Endometrial microvascular endothelial cells (primary cell): Measurements from ENCODE around the gene C12orf57. TPM values are rescaled to one million over a fixed set of nuclear protein-coding genes. Genes with fewer than 3 reads are reported as not detected.

Source experiments
- in situ Hi-C: cut with HindIII; loops from 2 replicates; pipeline ENCODE4 v1.10.0; 2017; ENCODE audit warnings: low sequenced_read_pairs, low pct_unique_long_range_greater_than_20kb; ENCODE audit errors: inconsistent ontology term
- total RNA-seq: library from RNA; depleted of rRNA; stranded (reverse); fragments of >200 nt; gene quantifications from one replicate; pipeline ENCODE4 v1.2.3, GENCODE V29; 2015; ENCODE audit errors: inconsistent ontology term

The C12orf57 gene
- total RNA-seq, 1 donor from 2014 or later = 127 TPM

DNA sequence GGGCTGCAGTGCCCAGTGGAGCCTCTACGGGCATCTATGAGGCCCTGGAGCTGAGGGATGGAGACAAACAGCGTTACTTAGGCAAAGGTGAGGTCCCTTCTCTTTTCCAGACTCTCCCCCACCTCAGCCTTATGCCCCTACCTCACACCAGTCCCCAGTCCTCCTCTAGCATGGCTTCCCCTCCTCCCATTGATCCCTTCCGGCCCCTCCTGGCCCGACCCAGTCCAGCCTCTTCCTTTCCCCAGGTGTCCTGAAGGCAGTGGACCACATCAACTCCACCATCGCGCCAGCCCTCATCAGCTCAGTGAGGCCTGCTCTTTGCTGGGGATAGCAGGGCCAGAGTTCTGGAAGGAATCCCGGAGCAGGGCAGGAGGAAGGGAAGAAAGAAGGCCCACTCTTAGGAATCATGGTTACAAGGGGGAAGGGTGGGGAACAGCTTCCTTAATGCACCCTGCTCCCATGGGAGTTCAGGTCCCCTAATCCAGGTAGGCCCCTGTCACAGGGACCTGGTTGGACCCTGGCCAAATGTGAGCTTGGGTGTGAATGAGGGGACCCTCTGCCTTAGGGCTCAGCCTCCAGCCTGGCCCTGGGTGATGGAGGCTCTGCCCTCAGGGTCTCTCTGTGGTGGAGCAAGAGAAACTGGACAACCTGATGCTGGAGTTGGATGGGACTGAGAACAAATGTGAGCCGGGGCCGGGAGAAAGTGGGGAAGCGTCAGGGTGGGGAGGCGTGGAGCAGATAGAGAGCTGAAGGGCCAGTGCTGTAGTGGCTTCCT, 27.2 kb upstream of the C12orf57 start:
- in situ Hi-C loops = no loop called here

- in situ Hi-C loops = no loop called here
Observed at GRCh38 chr12:6917491-6918231, 26.2 kb upstream of the C12orf57 start.

GRCh38 chr12:6919588-6919987, 24.2 kb upstream of the C12orf57 start:
- in situ Hi-C loops = no loop called here

GRCh38 chr12:6921539-6921938, 22.3 kb upstream of the C12orf57 start:
- in situ Hi-C loops = no loop called here

DNA sequence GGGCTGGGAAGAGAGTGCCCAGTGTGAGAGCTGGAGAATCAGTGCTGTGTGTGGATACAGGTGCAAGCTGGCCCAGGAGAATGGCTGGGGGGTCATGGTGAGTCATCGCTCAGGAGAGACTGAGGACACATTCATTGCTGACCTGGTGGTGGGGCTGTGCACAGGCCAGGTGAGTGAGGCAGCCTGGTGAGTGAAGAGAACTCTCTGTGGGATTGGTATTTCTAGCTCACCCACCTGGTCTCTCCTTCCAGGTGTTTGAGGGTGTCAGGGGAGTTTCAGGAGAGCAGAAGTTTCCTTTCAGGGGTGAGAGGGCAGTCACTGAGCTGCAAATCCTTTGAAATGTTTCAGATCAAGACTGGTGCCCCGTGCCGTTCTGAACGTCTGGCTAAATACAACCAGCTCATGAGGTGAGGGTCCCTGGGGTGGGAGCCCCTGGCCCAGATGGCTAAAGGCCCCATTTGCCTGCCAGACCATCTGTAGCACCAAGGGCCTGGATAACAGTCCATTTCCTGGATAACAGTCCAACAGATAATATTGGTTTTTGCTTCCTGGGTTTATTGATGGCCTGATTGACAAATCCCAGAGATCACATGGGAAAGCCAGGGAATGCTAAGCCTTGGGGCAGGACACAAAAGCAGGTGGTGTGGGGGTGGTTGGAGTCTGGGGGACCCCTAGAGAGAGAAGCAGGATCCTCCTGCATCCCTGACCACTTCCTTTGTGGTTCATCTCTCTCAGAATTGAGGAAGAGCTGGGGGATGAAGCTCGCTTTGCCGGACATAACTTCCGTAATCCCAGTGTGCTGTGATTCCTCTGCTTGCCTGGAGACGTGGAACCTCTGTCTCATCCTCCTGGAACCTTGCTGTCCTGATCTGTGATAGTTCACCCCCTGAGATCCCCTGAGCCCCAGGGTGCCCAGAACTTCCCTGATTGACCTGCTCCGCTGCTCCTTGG, 21.6 kb upstream of the C12orf57 start:
- in situ Hi-C loops = no loop called here

GRCh38 chr12:6923003-6923732, 20.7 kb upstream of the C12orf57 start:
- in situ Hi-C loops = no loop called here

- in situ Hi-C loops = no loop called here
Observed at GRCh38 chr12:6923851-6924250, 20.0 kb upstream of the C12orf57 start.

GRCh38 chr12:6925239-6925539, 18.6 kb upstream of the C12orf57 start:
- in situ Hi-C loops = no loop called here

DNA sequence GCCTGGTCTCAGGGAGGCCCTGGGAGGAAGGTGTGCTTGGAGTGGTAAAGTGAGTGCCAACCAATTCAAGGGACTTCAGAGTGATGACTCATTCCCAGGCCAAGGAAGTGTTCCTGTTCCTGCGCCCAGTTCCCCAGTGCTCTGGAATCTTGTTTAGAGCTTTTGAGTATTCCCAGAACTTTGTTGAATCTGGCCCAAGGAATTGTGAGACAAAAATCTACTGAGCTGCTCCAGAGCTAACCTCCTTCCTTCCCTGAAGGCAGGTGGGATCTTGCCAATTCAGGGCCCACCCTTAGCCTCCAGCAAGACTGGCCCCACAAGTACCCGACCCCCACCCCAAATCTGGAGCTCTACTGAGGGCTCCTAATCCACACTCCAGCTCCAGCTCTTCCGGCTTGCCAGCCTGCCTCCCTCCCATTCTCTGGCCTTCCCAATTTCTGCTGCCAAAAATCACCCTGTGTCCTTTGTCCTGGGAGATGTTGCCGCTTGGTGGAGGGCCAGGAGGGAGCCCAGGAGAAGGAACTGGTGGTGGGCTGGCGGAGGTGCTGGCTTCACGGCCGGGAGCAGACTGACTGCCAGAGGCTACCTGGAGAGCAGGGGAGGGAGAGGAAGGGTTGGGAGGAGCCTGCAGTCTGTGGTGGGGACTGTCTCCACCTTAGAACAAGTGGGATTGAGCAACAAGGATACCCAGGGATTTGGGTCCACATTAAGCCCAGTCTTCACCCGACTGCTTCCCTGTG, 18.1 kb upstream of the C12orf57 start:
- in situ Hi-C loops = no loop called here

- in situ Hi-C loops = no loop called here
Observed at GRCh38 chr12:6927379-6928021, 16.3 kb upstream of the C12orf57 start, which contains the start of gene ATN1. Gene ATN1, plus strand, starts transcription at chr12:6927959. Its CDS starts 6,043 bp downstream, at chr12:6934002.

DNA sequence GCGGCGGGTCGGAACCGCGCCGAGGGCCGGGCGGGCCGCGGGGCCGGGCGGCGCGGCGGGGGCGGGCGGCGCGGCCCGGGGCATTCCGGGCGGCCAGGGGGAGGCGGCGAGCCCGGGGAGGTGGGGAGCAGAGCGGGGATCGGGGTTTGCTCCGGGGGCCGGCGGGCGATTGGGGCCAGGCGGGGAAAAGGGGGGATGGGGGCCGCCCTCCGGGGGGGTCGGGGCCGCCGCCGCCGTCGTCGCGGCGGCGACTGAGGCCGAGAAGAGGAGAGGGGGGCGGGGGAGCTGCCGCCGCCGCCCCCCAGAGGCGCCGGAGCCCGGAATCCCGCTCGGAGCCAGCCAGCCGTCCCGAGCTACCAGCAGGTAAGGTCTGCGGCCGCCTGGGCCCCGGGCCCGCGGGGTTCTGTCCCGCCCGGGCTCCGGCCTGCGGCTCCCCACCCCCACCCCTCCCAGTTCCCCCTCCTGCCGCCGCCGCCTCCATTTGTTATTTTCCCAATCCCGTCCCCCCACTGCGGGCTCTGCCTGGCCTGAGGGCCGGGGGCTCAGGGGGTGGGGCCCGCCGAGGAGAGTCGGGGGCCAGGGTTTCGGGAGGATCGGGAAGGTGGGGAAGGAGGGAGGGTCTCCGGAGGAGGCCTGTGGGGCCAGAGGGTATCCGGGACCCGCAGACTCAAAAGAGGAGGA, 15.7 kb upstream of the C12orf57 start:
- in situ Hi-C loops = no loop called here

GRCh38 chr12:6928703-6929407, 15.0 kb upstream of the C12orf57 start:
- in situ Hi-C loops = no loop called here

- in situ Hi-C loops = no loop called here
Observed at GRCh38 chr12:6929466-6930452, 14.1 kb upstream of the C12orf57 start.

- in situ Hi-C loops = no loop called here
Observed at GRCh38 chr12:6932766-6933165, 11.1 kb upstream of the C12orf57 start.

DNA sequence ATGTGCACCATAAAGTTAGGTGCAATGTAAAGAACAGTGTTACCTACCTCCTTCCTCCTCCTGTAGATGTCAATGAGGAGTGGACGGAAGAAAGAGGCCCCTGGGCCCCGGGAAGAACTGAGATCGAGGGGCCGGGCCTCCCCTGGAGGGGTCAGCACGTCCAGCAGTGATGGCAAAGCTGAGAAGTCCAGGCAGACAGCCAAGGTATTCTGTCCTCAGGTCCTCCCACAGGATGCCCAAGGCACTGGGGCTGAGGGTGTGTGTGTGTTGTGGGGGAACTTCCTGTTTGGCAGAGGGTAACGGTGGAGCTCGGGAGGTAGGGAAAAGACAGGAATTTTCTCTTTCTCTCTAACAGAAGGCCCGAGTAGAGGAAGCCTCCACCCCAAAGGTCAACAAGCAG, 9.7 kb upstream of the C12orf57 start:
- in situ Hi-C loops = no loop called here
